Adrenal gland (tissue), 12 donors: ENCODE results near the gene LRRC4C. TPM values are rescaled to one million over a fixed set of nuclear protein-coding genes. Genes with fewer than 3 reads are reported as not detected.

ENCODE experiments used
- DNase-seq, 7 donors: peaks; one replicate each; pipeline ENCODE4 v3.0.0-alpha.2; 2019 to 2020
- H3K27ac ChIP-seq, 5 donors: fragments of 200-600 bp; sonication (generic) in 4 of 5; 1 replicate in 3 of 5; 2 replicates in 2 of 5; pipeline versions ENCODE4 v1.5.1 to v1.8.0; 2016 to 2020; ENCODE audit warnings: mild to moderate bottlenecking in 1 of 5
- H3K27me3 ChIP-seq: fragments of 200-600 bp; 2 replicates; pipeline ENCODE4 v1.8.0; 2021
- H3K36me3 ChIP-seq, 2 donors: fragments of 200-600 bp; replicated peaks in 1 of 2; 1 replicate in 1 of 2; 2 replicates in 1 of 2; pipeline versions ENCODE4 v1.5.1 to v1.8.0; 2018 to 2022
- H3K4me1 ChIP-seq, 2 donors: fragments of 200-600 bp; replicated peaks in 1 of 2; 1 replicate in 1 of 2; 2 replicates in 1 of 2; pipeline versions ENCODE4 v1.5.1 to v1.8.0; 2018 to 2021
- H3K4me3 ChIP-seq, 4 donors: fragments of 200-600 bp; sonication (generic) in 3 of 4; one replicate each; pipeline ENCODE4 v1.5.1; 2016 to 2018
- H3K9me3 ChIP-seq, 3 donors: fragments of 200-600 bp; sonication (generic) in 1 of 3; replicated peaks in 1 of 3; 1 replicate in 2 of 3; 2 replicates in 1 of 3; pipeline versions ENCODE4 v1.5.1 to v1.8.0; 2016 to 2021
- POLR2A ChIP-seq, 2 donors: fragments of 450-650 bp; IDR thresholded peaks; one replicate each; pipeline ENCODE4 v1.6.1; 2017; ENCODE audit warnings: antibody characterized with exemption in 2 of 2, mild to moderate bottlenecking in 2 of 2, moderate library complexity in 1 of 2
- WGBS, 4 donors: extraction: QIAGEN DNeasy Blood & Tissue Kit in 2 of 4; methylation state at CpG; one replicate each; pipeline versions ENCODE4 v1.1.5 to v1.1.7; 2013 to 2017; 5-methylcytosine and 5-hydroxymethylcytosine counted together
- intact Hi-C, 2 donors: fragments of 100-400 bp; cut with DNase I; formaldehyde crosslinking; loops; one replicate each; pipeline versions ENCODE4 v1.14.1 to v1.15.0; 2022 to 2023
- polyA plus RNA-seq, 3 donors: library from polyadenylated mRNA; stranded (reverse); fragments of 200-250 nt in 2 of 3; fragments of 350-450 nt in 1 of 3; fragmentation: Illumina TruSeq in 1 of 3; extraction: RNeasy Lipid Tissue Mini Kit (QIAGEN cat#74804) in 1 of 3; gene quantifications; one replicate each; pipeline ENCODE4 v1.2.3, GENCODE V29; 2013 to 2014
- total RNA-seq, 9 donors: library from RNA; depleted of rRNA in 4 of 9; stranded (reverse); fragments of >200 nt in 4 of 9; fragments of 120-200 nt in 1 of 9; fragmentation: NEBNext Ultra II Directional in 1 of 9; extraction: Animal tissue kit (Norgen Biotek cat#: 25700) in 1 of 9; gene quantifications; one replicate each; pipeline versions ENCODE4 v1.1.0 to v1.2.4, GENCODE V29; 2013 to 2023
- TF ChIP-seq, protein P1 (sequence below), 6 experiments: fragments of 450-650 bp in 4 of 6; fragments of 200-600 bp in 2 of 6; sonication (generic) in 1 of 6; IDR thresholded peaks; 1 replicate in 5 of 6; 2 replicates in 1 of 6; pipeline versions ENCODE4 v1.5.1 to v1.8.0; 2016 to 2021; ENCODE audit warnings: antibody characterized with exemption in 6 of 6, mild to moderate bottlenecking in 2 of 6, moderate library complexity in 1 of 6
- donor health status: healthy with polysubstance abuse.
- donor health status: Bipolar disorder and iron deficiency.
- donor health status: DM: yes; HTN: yes; CAD: no.
- donor health status: DM: no; HTN: no; CAD: no.
- donor health status: DM: no; HTN: no; CAD: no.
- donor health status: DM: yes; HTN: yes; CAD: no.

LRRC4C gene
- total and polyA plus RNA-seq, 12 donors = 1.0 to 10.6 (median 5.5) TPM

DNA sequence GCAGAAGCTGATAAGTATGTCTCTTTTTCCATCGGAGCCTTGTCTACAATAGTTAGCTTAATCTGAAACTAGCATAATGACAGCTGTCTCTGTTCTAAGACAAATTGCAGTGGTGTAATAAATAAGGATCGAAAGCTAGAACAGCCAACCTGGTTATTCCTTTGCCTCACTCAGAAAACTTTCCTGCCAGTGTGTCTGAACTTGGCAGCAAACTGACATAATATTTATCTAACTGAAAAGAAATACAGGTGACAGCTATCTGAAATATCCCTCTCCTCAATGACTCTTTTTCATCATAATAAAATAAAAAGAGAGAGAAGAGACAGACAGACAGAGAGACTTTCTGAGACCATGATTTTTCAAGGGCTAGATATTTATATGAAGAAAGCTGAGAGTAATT lies 642.5 kb downstream of the LRRC4C start:
- no peak overlapping the region for H3K4me3 ChIP-seq
- DNase-seq = no peak
- TF ChIP-seq POLR2A (IDR thresholded peaks at IDR 0.05) = no peak
- TF ChIP-seq, protein P1, sequence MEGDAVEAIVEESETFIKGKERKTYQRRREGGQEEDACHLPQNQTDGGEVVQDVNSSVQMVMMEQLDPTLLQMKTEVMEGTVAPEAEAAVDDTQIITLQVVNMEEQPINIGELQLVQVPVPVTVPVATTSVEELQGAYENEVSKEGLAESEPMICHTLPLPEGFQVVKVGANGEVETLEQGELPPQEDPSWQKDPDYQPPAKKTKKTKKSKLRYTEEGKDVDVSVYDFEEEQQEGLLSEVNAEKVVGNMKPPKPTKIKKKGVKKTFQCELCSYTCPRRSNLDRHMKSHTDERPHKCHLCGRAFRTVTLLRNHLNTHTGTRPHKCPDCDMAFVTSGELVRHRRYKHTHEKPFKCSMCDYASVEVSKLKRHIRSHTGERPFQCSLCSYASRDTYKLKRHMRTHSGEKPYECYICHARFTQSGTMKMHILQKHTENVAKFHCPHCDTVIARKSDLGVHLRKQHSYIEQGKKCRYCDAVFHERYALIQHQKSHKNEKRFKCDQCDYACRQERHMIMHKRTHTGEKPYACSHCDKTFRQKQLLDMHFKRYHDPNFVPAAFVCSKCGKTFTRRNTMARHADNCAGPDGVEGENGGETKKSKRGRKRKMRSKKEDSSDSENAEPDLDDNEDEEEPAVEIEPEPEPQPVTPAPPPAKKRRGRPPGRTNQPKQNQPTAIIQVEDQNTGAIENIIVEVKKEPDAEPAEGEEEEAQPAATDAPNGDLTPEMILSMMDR (IDR thresholded peaks at IDR 0.05) = no peak
- intact Hi-C loops = no loop called here
- no peak overlapping the region for H3K27ac ChIP-seq
- 85 to 92% (median 87%) methylated on average over 2 of the region's 2 CpGs for WGBS, 4 donors
- H3K27me3 ChIP-seq = no peaks in the 10 kb centered on the region
- no peaks in the 10 kb centered on the region for H3K9me3 ChIP-seq
- H3K36me3 ChIP-seq = no peaks in the 10 kb centered on the region
- no peaks in the 10 kb centered on the region for H3K4me1 ChIP-seq

DNA sequence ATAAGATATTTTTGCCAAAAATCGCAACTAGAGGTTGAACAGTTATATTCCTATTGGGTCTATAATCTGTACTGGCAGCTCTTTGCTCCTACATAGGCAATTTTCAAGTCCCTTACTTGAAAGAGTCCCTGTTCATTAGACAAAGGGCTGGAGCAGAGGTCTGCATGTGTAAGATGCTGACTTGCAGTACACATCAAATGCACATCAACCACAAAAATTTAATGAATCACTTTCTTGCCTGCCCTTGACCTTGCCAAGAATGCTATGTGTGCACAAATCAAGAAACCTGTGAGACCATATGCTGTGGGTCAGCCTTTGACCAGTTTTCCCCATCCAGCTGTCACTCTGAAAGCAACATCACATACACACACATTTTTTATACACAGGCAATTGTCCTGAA lies 661.5 kb downstream of the LRRC4C start:
- H3K4me3 ChIP-seq = no peak overlapping the region
- 77 to 82% (median 79%) methylated on average over 1 of the region's 1 CpG for WGBS, 4 donors
- H3K27me3 ChIP-seq = no peaks in the 10 kb centered on the region
- no peaks in the 10 kb centered on the region for H3K4me1 ChIP-seq
- no peak overlapping the region for H3K27ac ChIP-seq
- no peaks in the 10 kb centered on the region for H3K36me3 ChIP-seq
- no peak for DNase-seq
- intact Hi-C loops = no loop called here
- TF ChIP-seq, protein P1 (IDR thresholded peaks at IDR 0.05) = no peak
- TF ChIP-seq POLR2A (IDR thresholded peaks at IDR 0.05) = no peak
- no peaks in the 10 kb centered on the region for H3K9me3 ChIP-seq

DNA sequence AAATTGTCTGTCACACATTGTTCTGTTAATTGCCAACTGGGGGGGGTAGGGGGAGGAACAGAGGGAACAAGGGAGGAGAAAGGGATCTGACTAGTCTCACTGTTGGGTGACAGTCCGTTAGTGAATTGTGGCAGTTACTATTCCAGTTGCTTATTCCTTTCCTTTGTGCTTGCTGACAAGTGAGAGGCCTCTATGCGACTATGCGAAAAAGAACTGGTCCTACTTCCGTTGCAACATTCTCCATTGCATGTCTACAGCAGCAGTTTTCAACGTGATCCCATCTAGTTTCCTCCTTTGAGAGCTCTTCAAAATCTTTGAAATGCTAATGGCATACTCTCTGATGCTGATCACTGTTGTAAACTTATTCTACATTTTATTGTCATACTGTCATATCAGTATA lies 672.2 kb downstream of the LRRC4C start:
- no peaks in the 10 kb centered on the region for H3K9me3 ChIP-seq
- no peaks in the 10 kb centered on the region for H3K27me3 ChIP-seq
- no peak overlapping the region for H3K27ac ChIP-seq
- no peaks in the 10 kb centered on the region for H3K36me3 ChIP-seq
- intact Hi-C loops = no loop called here
- WGBS, 4 donors = 56 to 74% (median 66%) methylated on average over 5 of the region's 5 CpGs
- no peak overlapping the region for H3K4me3 ChIP-seq
- no peak for DNase-seq
- TF ChIP-seq, protein P1 (IDR thresholded peaks at IDR 0.05) = no peak
- no peak for TF ChIP-seq POLR2A (IDR thresholded peaks at IDR 0.05)
- no peaks in the 10 kb centered on the region for H3K4me1 ChIP-seq

DNA sequence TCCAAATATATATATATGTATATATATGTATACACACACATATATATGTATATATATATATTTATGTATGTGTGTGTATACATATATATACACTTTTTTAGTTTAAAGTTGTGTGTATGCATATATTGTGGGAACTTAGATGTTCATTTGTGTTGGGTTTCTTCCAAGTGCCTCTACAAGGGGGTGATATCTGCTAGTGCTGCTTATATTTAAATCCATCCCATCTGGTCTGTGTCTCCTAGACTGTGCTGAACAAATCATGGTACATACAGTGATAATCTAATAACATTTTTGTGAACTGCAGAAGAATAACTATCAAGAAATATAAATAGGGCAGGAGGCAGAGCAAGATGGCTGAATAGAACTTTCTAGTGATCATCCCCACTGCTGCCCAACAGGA lies 696.4 kb downstream of the LRRC4C start:
- H3K36me3 ChIP-seq = no peaks in the 10 kb centered on the region
- TF ChIP-seq, protein P1 (IDR thresholded peaks at IDR 0.05) = no peak
- no peak for TF ChIP-seq POLR2A (IDR thresholded peaks at IDR 0.05)
- no peaks in the 10 kb centered on the region for H3K9me3 ChIP-seq
- no peak overlapping the region for H3K27ac ChIP-seq
- H3K4me1 ChIP-seq = no peaks in the 10 kb centered on the region
- intact Hi-C loops = no loop called here
- DNase-seq = no peak
- no peaks in the 10 kb centered on the region for H3K27me3 ChIP-seq
- H3K4me3 ChIP-seq = no peak overlapping the region
